Retinal pigment epithelial cell (primary cell): ENCODE results near the gene PPIL1.

ENCODE experiments used
- DNase-seq: peaks from one replicate; pipeline ENCODE4 v3.0.0-alpha.2; 2010; ENCODE audit warnings: low read depth
- H3K4me3 ChIP-seq: 2 replicates; pipeline ENCODE4 v1.5.1; 2011; ENCODE audit warnings: mild to moderate bottlenecking, low read length, control low read depth, moderate library complexity
- CTCF ChIP-seq: conservative IDR thresholded peaks from 2 replicates; pipeline ENCODE4 v1.5.1; 2011; ENCODE audit warnings: low read depth, low read length, control low read depth, inconsistent platforms

Gene PPIL1

GRCh38 chr6:36833182-36833789, 41.3 kb downstream of the PPIL1 start:
- no peak for TF ChIP-seq CTCF
- H3K4me3 ChIP-seq, result no peak overlapping the region
- no peak for DNase-seq

- no peak for DNase-seq
- H3K4me3 ChIP-seq, result no peak overlapping the region
- TF ChIP-seq CTCF, result no peak
Measured at GRCh38 chr6:36832313-36832712, 42.3 kb downstream of the PPIL1 start.

GRCh38 chr6:36830577-36830976, 44.0 kb downstream of the PPIL1 start:
- no peak for TF ChIP-seq CTCF
- no peak for DNase-seq
- H3K4me3 ChIP-seq, result no peak overlapping the region

- peak; percentile 74 for DNase-seq
- TF ChIP-seq CTCF, result no peak
- no peak overlapping the region for H3K4me3 ChIP-seq
Measured at GRCh38 chr6:36829919-36830544, 44.6 kb downstream of the PPIL1 start.

- DNase-seq, result no peak
- TF ChIP-seq CTCF, result no peak
- no peak overlapping the region for H3K4me3 ChIP-seq
Measured at GRCh38 chr6:36827261-36828079, 47.1 kb downstream of the PPIL1 start.

GRCh38 chr6:36826520-36827227, 47.9 kb downstream of the PPIL1 start:
- no peak for TF ChIP-seq CTCF
- H3K4me3 ChIP-seq, result no peak overlapping the region

More at GRCh38 chr6:36826520-36827227, 47.9 kb downstream of the PPIL1 start:
- no peak for DNase-seq
